Neural cell (in vitro differentiated cells): ENCODE data around the gene DLEU7.

Experiments used
- EP300 ChIP-seq: fragments of 450-650 bp; conservative IDR thresholded peaks from 2 replicates; pipeline ENCODE4 v1.6.1; 2014; ENCODE audit warnings: antibody characterized with exemption, mild to moderate bottlenecking, moderate library complexity; ENCODE audit not compliant: poor library complexity, severe bottlenecking
- EZH2 ChIP-seq: fragments of 200-600, 300-800 bp; shearing (Covaris generic), sonication (generic); IDR thresholded peaks from 2 replicates; pipeline ENCODE4 v1.6.1; 2014; ENCODE audit warnings: antibody characterized with exemption, low read length, borderline replicate concordance, mild to moderate bottlenecking; ENCODE audit not compliant: insufficient read depth, poor library complexity, severe bottlenecking
- MXI1 ChIP-seq: fragments of 450-650 bp; conservative IDR thresholded peaks from 2 replicates; pipeline ENCODE4 v1.6.1; 2014; ENCODE audit warnings: antibody characterized with exemption, mild to moderate bottlenecking; ENCODE audit not compliant: poor library complexity, severe bottlenecking
- POLR2AphosphoS5 ChIP-seq: IDR thresholded peaks from 2 replicates; pipeline ENCODE4 v1.6.1; 2012
- RAD21 ChIP-seq: fragments of 450-650 bp; conservative IDR thresholded peaks from 2 replicates; pipeline ENCODE4 v1.6.1; 2014; ENCODE audit warnings: antibody characterized with exemption, mild to moderate bottlenecking, moderate library complexity
- SMC3 ChIP-seq: fragments of 450-650 bp; conservative IDR thresholded peaks from 2 replicates; pipeline ENCODE4 v1.6.1; 2014; ENCODE audit warnings: antibody characterized with exemption, mild to moderate bottlenecking, moderate library complexity; ENCODE audit not compliant: poor library complexity
- TF ChIP-seq, protein P1 (sequence below): fragments of 450-650 bp; IDR thresholded peaks from 2 replicates; pipeline ENCODE4 v1.5.1; 2014; ENCODE audit warnings: antibody characterized with exemption, mild to moderate bottlenecking, moderate library complexity; ENCODE audit not compliant: poor library complexity, severe bottlenecking

GRCh38 chr13:50842990-50843256 is 569 bp downstream of the DLEU7 start:
- TF ChIP-seq, protein P1, sequence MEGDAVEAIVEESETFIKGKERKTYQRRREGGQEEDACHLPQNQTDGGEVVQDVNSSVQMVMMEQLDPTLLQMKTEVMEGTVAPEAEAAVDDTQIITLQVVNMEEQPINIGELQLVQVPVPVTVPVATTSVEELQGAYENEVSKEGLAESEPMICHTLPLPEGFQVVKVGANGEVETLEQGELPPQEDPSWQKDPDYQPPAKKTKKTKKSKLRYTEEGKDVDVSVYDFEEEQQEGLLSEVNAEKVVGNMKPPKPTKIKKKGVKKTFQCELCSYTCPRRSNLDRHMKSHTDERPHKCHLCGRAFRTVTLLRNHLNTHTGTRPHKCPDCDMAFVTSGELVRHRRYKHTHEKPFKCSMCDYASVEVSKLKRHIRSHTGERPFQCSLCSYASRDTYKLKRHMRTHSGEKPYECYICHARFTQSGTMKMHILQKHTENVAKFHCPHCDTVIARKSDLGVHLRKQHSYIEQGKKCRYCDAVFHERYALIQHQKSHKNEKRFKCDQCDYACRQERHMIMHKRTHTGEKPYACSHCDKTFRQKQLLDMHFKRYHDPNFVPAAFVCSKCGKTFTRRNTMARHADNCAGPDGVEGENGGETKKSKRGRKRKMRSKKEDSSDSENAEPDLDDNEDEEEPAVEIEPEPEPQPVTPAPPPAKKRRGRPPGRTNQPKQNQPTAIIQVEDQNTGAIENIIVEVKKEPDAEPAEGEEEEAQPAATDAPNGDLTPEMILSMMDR: no peak
- no peak for TF ChIP-seq POLR2AphosphoS5
- TF ChIP-seq SMC3: no peak
- TF ChIP-seq EP300: no peak
- TF ChIP-seq EZH2: no peak
- TF ChIP-seq MXI1: no peak
- no peak for TF ChIP-seq RAD21
